Neuronal stem cell (in vitro differentiated cells): ENCODE data around the gene OTOA.

Experiments
- DNase-seq: peaks from one replicate; pipeline ENCODE4 v3.0.0-alpha.2; 2013; ENCODE audit warnings: low spot score
- H2AFZ ChIP-seq: one replicate; pipeline ENCODE4 v1.6.1; 2013; ENCODE audit warnings: mild to moderate bottlenecking, low read length, inconsistent platforms
- H2AK5ac ChIP-seq: 2 replicates; pipeline ENCODE4 v1.6.1; 2013; ENCODE audit warnings: low read depth, mild to moderate bottlenecking, inconsistent platforms, low read length, moderate library complexity, mixed read lengths
- H2BK120ac ChIP-seq: 2 replicates; pipeline ENCODE4 v1.6.1; 2013; ENCODE audit warnings: low read depth, mild to moderate bottlenecking, inconsistent platforms, low read length, moderate library complexity, mixed read lengths
- H2BK12ac ChIP-seq: one replicate; pipeline ENCODE4 v1.6.1; 2013; ENCODE audit warnings: low read length, inconsistent platforms
- H2BK15ac ChIP-seq: 2 replicates; pipeline ENCODE4 v1.6.1; 2013; ENCODE audit warnings: mild to moderate bottlenecking, low read length, inconsistent platforms, mixed read lengths
- H2BK5ac ChIP-seq: one replicate; pipeline ENCODE4 v1.6.1; 2013; ENCODE audit warnings: inconsistent platforms, mild to moderate bottlenecking, low read length, moderate library complexity
- H3K14ac ChIP-seq: one replicate; pipeline ENCODE4 v1.6.1; 2013; ENCODE audit warnings: low read length, inconsistent platforms
- H3K18ac ChIP-seq: 2 replicates; pipeline ENCODE4 v1.6.1; 2013; ENCODE audit warnings: low read length, inconsistent platforms
- H3K23ac ChIP-seq: 2 replicates; pipeline ENCODE4 v1.6.1; 2013; ENCODE audit warnings: low read depth, mild to moderate bottlenecking, mixed read lengths, low read length, inconsistent platforms; ENCODE audit not compliant: poor library complexity
- H3K27ac ChIP-seq: replicated peaks from 3 replicates; pipeline ENCODE4 v1.5.1; 2013; ENCODE audit warnings: low read length, inconsistent platforms
- H3K27me3 ChIP-seq, 3 experiments: 2 replicates each; pipeline ENCODE4 v1.6.1; 2013; ENCODE audit warnings: low read length in 3 of 3, mild to moderate bottlenecking in 2 of 3, inconsistent platforms in 1 of 3, low read depth in 1 of 3, mixed read lengths in 1 of 3, moderate library complexity in 1 of 3; ENCODE audit not compliant: control insufficient read depth in 3 of 3, insufficient read depth in 3 of 3
- H3K36me3 ChIP-seq, 2 donors: replicated peaks in 1 of 2; 2 replicates each; pipeline ENCODE4 v1.6.1; 2013; ENCODE audit warnings: low read length in 2 of 2; ENCODE audit not compliant: control insufficient read depth in 2 of 2, insufficient read depth in 2 of 2
- H3K4ac ChIP-seq: 2 replicates; pipeline ENCODE4 v1.6.1; 2013; ENCODE audit warnings: inconsistent platforms, mild to moderate bottlenecking, low read length, moderate library complexity
- H3K4me1 ChIP-seq, 2 donors: 1 replicate in 1 of 2; 2 replicates in 1 of 2; pipeline ENCODE4 v1.6.1; 2013; ENCODE audit warnings: low read length in 2 of 2, low read depth in 1 of 2; ENCODE audit not compliant: control insufficient read depth in 2 of 2, insufficient read depth in 1 of 2
- H3K4me2 ChIP-seq: one replicate; pipeline ENCODE4 v1.6.1; 2013; ENCODE audit warnings: mild to moderate bottlenecking, low read length, inconsistent platforms; ENCODE audit not compliant: insufficient read depth, poor library complexity, severe bottlenecking
- H3K4me3 ChIP-seq, 2 donors: 2 replicates each; pipeline ENCODE4 v1.5.1; 2013; ENCODE audit warnings: low read length in 2 of 2, mild to moderate bottlenecking in 2 of 2, inconsistent platforms in 1 of 2, moderate library complexity in 1 of 2
- H3K79me1 ChIP-seq: one replicate; pipeline ENCODE4 v1.6.1; 2013; ENCODE audit warnings: low read depth, mild to moderate bottlenecking, inconsistent platforms, low read length, moderate library complexity
- H3K9ac ChIP-seq: one replicate; pipeline ENCODE4 v1.6.1; 2013; ENCODE audit warnings: mild to moderate bottlenecking, low read depth, low read length, inconsistent platforms; ENCODE audit not compliant: poor library complexity
- H3K9me3 ChIP-seq, 2 donors: replicated peaks in 1 of 2; 2 replicates each; pipeline versions ENCODE3 to v1.6.1; 2013; ENCODE audit warnings: low read length in 2 of 2, mild to moderate bottlenecking in 2 of 2, inconsistent platforms in 1 of 2, low read depth in 1 of 2, mixed read lengths in 1 of 2, moderate library complexity in 1 of 2; ENCODE audit not compliant: control insufficient read depth in 2 of 2, insufficient read depth in 1 of 2
- H4K8ac ChIP-seq: one replicate; pipeline ENCODE4 v1.6.1; 2013; ENCODE audit warnings: low read depth, mild to moderate bottlenecking, inconsistent platforms, low read length, moderate library complexity
- H4K91ac ChIP-seq: one replicate; pipeline ENCODE4 v1.6.1; 2013; ENCODE audit warnings: low read length, low read depth, mild to moderate bottlenecking, inconsistent platforms; ENCODE audit not compliant: poor library complexity
- WGBS, 2 donors: extraction: QIAGEN DNeasy Blood & Tissue Kit; methylation state at CpG; one replicate each; pipeline ENCODE4 v1.1.7; 2013; ENCODE audit warnings: missing lambda C conversion rate in 2 of 2, mixed read lengths in 1 of 2; ENCODE audit not compliant: insufficient read length in 2 of 2, insufficient replicate concordance in 1 of 2; ENCODE audit errors: extremely low coverage in 2 of 2; 5-methylcytosine and 5-hydroxymethylcytosine counted together

OTOA gene

DNA sequence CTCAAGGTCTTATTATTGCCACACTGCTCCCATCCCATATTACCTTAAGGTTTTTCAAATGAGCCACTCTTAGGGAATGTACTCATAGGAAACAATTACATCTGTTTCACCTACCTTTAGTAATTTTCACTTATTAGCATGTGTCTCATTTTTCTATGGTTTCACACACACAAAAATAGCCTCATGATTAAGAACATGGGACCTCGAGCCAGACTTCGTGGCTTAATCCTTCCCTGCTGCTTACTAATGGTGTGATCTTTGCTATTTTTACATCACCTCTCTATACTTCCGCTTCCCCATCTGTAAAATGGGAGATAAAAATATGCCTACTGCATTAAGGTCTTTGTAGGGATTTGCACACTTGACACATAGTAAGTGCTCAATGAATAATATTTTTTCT, 38.5 kb downstream of the OTOA start:
- Histone ChIP-seq H2BK15ac (no peak overlapping the region), H3K9me3 (no peaks in the 10 kb centered on the region), H2BK120ac (no peak overlapping the region), H2AFZ (no peak overlapping the region), H4K8ac (no peak overlapping the region), H3K27me3 (no peaks in the 10 kb centered on the region), H3K4me3 (no peak overlapping the region), H3K4me2 (no peak overlapping the region), H3K14ac (no peak overlapping the region), H3K23ac (no peak overlapping the region), H3K18ac (no peak overlapping the region), H3K9ac (no peak overlapping the region), H3K27ac (no peak overlapping the region), H3K4ac (no peak overlapping the region), H3K36me3 (no peaks in the 10 kb centered on the region), H2BK12ac (no peak overlapping the region), H4K91ac (no peak overlapping the region), H2BK5ac (no peak overlapping the region), H2AK5ac (no peak overlapping the region), H3K4me1 (no peaks in the 10 kb centered on the region), H3K79me1 (no peaks in the 10 kb centered on the region)
- DNase-seq = no peak
- WGBS, 2 donors = no CpG with 5 or more reads among the region's 3 CpGs

DNA sequence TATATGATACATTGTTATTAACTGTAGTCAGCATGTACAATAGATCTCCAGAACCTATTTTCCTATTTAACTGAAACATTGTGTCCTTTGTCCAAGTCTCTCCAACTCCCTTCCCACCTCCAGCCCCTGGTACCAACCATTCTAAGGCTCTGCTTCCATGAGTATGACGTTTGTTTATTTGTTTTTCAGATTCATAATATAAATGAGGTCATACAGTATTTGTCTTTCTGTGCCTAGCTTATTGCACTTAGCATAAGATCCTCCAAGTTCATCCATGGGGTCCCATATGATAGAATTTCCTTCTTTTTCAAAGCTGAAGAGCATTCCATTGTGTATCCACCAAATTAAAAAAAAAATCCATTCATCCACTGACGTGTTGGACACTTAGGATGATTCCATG, 39.4 kb downstream of the OTOA start:
- no peak overlapping the region for H2BK15ac ChIP-seq
- H3K27ac ChIP-seq = no peak overlapping the region
- H3K4me2 ChIP-seq = no peak overlapping the region
- no peak overlapping the region for H2BK5ac ChIP-seq
- H3K14ac ChIP-seq = no peak overlapping the region
- H2BK12ac ChIP-seq = no peak overlapping the region
- no peak overlapping the region for H4K91ac ChIP-seq
- H3K36me3 ChIP-seq = no peaks in the 10 kb centered on the region
- H2BK120ac ChIP-seq = no peak overlapping the region
- H3K9me3 ChIP-seq = no peaks in the 10 kb centered on the region
- no peaks in the 10 kb centered on the region for H3K4me1 ChIP-seq
- no peak overlapping the region for H2AK5ac ChIP-seq
- no peak overlapping the region for H4K8ac ChIP-seq
- no peak overlapping the region for H3K23ac ChIP-seq
- no peak overlapping the region for H3K18ac ChIP-seq
- H3K4me3 ChIP-seq = no peak overlapping the region
- no peaks in the 10 kb centered on the region for H3K79me1 ChIP-seq
- no peak overlapping the region for H3K9ac ChIP-seq
- DNase-seq = no peak
- WGBS, 2 donors = no CpG with 5 or more reads among the region's 2 CpGs
- no peaks in the 10 kb centered on the region for H3K27me3 ChIP-seq
- no peak overlapping the region for H3K4ac ChIP-seq
- no peak overlapping the region for H2AFZ ChIP-seq

DNA sequence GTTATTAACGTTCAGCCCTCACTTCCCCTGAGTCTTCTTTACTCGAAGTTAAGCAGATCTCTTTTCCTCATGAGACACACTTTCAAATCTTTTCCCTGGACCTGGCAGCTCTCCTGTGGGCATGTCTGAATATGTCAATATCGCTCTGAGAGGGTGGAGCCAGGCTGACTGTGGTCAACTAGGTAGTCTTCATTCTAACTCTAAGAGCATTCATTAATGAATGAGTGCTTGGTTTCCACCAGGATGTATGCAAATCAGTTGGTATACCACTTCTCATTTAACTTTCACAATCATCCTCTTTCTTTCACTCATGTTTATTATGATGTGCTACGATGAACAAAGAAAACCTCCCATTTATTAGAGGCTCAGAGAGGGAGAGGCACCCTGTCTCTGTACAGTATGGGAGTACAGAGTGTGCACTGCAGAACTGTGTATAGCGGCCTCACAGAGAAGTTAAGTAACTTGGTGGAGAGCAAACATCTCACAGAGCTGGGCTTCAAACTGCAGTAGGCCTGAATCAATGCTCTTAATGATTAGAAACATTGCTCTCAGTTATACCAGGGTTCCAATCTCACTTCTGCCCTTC, 39.9 kb downstream of the OTOA start:
- H2AFZ ChIP-seq = no peak overlapping the region
- H3K27me3 ChIP-seq = no peaks in the 10 kb centered on the region
- H2BK120ac ChIP-seq = no peak overlapping the region
- no peak overlapping the region for H4K8ac ChIP-seq
- H3K4ac ChIP-seq = no peak overlapping the region
- no peak overlapping the region for H2BK12ac ChIP-seq
- no peak overlapping the region for H2BK5ac ChIP-seq
- no peaks in the 10 kb centered on the region for H3K9me3 ChIP-seq
- no peaks in the 10 kb centered on the region for H3K4me1 ChIP-seq
- H3K4me3 ChIP-seq = no peak overlapping the region
- H4K91ac ChIP-seq = no peak overlapping the region
- H3K23ac ChIP-seq = no peak overlapping the region
- H3K27ac ChIP-seq = no peak overlapping the region
- H3K79me1 ChIP-seq = no peaks in the 10 kb centered on the region
- no peak overlapping the region for H3K9ac ChIP-seq
- DNase-seq = no peak
- no peaks in the 10 kb centered on the region for H3K36me3 ChIP-seq
- no peak overlapping the region for H2BK15ac ChIP-seq
- H3K14ac ChIP-seq = no peak overlapping the region
- no peak overlapping the region for H3K18ac ChIP-seq
- no peak overlapping the region for H2AK5ac ChIP-seq
- no CpG with 5 or more reads among the region's 5 CpGs for WGBS, 2 donors
- H3K4me2 ChIP-seq = no peak overlapping the region

DNA sequence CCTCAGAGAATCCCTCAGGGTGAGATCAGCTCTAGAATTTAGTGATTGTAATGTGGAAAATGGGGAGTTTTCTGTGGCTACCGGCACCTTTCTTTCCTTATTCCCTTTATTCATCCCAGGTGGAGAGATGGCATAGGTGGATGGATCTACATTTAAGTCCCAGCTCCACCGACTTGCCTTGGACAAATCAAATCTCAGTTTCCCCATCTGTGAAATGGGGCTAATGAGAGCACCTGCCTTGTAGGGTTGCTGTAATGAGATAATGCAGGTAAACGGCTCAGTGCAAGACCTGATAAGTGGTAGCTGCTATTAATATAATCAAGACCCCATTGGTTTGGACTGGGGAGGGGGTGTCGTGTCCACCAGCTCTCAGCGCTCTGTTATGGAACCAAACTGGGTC, 40.5 kb downstream of the OTOA start:
- no CpG with 5 or more reads among the region's 5 CpGs for WGBS, 2 donors
- Histone ChIP-seq H3K14ac (no peak overlapping the region), H2BK120ac (no peak overlapping the region), H3K4me2 (no peak overlapping the region), H3K18ac (no peak overlapping the region), H3K79me1 (no peaks in the 10 kb centered on the region), H2BK5ac (no peak overlapping the region), H3K4ac (no peak overlapping the region), H3K4me1 (no peaks in the 10 kb centered on the region), H3K27me3 (no peaks in the 10 kb centered on the region), H2BK12ac (no peak overlapping the region), H2AK5ac (no peak overlapping the region), H3K4me3 (no peak overlapping the region), H3K9me3 (no peaks in the 10 kb centered on the region), H2AFZ (no peak overlapping the region), H2BK15ac (no peak overlapping the region), H3K23ac (no peak overlapping the region), H4K91ac (no peak overlapping the region), H4K8ac (no peak overlapping the region), H3K36me3 (no peaks in the 10 kb centered on the region), H3K27ac (no peak overlapping the region), H3K9ac (no peak overlapping the region)
- DNase-seq = no peak
